GM20431 (cell line): ENCODE data around the gene CDK11B.

Source experiments
- in situ Hi-C: fragments of 300-500 bp; cut with MseI, MboI; formaldehyde crosslinking; loops from one replicate; pipeline ENCODE4 v1.15.0; 2020; ENCODE audit warnings: low sequenced_read_pairs; ENCODE audit not compliant: unreplicated experiment

Gene CDK11B

DNA sequence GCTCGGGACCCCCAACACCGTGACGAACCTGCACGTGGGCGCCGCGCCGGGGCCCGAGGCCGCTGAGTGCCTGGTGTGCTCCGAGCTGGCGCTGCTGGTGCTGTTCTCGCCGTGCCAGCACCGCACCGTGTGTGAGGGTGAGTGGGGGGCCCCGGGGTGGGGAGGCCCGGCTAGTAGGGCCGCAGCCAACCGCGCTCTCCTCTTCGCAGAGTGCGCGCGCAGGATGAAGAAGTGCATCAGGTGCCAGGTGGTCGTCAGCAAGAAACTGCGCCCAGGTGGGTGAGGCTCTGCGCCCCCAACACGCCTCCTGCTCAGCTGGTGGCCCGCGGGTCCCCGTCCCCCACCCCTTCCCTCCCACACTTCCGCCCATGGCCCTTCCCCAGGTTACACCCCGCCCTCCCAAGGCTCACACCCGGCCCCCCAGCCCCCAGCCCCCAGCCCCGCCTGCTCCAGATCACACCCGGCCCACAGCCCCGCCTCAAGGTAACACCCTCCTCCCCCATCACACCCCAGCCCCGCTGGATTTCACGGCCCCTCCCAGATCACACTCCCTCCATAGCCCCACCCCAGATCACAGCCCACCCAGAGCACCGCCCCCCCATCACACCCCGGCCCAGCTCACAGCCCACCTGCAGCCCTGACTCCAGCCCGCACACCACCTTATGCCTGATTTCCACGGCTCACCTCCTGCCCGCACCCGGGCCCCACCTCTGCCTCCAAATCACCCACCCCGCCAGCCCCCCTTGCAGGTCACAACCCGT, 29.2 kb downstream of the CDK11B start:
- in situ Hi-C loops = no loop called here

DNA sequence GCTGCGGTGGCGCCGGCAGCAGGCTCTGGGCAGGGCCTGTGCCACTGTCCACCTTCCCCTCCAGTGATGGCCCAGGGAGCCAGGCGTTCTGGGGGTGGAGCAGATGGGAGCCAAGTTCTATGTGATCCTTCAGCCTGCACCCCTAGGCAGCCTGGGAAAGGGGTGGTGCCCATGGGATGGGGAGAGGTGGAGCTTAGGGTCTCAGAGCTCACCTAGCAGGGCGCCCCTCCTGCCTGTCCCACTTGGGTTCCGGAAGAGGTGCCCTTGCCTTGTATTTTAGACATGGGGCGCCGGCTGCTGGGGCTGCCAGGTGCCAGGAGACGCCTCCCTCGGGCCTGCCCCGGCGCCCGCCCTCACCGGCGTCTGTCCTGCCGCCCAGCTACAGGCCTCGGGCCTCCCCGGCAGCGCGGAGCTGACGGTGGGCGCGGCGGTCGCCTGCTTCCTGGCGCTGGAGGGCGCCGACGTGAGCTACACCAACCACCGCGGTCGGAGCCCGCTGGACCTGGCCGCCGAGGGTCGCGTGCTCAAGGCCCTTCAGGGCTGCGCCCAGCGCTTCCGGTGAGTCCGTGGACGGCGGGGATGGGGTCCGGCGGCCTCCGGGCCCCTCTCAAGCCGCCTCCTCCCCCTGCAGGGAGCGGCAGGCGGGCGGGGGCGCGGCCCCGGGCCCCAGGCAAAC, 29.9 kb downstream of the CDK11B start:
- in situ Hi-C loops = no loop called here

DNA sequence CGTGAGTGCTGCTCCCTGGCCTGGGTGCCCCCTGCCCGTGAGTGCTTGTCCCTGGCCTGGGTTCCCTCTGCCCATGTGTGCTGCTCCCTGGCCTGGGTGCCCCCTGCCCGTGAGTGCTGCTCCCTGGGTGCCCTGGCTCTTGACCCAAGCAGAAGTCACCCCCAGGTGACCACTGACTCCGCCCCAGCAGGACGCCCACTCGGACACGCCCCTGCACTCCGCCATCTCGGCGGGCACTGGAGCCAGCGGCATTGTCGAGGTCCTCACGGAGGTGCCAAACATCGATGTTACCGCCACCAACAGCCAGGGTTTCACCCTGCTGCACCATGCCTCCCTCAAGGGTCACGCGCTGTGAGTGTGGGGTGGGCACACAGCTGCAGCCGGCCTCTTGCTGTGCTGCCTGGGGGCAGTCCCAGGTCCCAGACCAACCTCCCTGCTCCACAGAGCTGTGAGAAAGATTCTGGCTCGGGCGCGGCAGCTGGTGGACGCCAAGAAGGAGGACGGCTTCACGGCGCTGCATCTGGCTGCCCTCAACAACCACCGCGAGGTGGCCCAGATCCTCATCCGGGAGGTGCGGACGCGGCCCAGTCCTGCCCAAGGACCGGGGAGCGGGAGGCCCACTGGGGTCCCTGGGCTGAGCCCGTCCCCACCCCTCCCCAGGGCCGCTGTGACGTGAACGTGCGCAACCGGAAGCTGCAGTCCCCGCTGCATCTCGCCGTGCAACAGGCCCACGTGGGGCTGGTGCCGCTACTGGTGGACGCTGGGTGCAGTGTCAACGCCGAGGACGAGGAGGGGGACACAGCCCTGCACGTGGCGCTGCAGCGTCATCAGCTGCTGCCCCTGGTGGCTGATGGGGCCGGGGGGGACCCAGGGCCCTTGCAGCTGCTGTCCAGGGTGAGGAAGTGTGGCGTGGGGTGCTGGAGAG, 30.7 kb downstream of the CDK11B start:
- in situ Hi-C loops = no loop called here

DNA sequence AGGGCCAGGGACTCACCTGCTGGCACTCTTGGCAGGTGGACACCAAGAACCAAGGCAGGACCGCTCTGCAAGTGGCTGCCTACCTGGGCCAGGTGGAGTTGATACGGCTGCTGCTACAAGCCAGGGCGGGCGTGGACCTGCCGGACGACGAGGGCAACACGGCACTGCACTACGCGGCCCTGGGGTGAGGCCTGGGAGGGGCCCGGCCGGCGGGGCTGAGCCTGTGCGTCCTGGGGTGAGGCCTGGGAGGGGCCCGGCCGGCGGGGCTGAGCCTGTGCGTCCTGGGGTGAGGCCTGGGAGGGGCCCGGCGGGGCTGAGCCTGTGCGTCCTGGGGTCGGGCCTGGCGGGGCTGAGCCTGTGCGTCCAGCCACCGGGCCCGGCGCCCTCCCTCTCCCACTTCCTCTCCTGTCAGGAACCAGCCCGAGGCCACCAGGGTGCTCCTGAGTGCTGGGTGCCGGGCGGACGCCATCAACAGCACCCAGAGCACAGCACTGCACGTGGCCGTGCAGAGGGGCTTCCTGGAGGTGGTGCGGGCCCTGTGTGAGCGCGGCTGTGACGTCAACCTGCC, 31.5 kb downstream of the CDK11B start:
- in situ Hi-C loops = no loop called here

DNA sequence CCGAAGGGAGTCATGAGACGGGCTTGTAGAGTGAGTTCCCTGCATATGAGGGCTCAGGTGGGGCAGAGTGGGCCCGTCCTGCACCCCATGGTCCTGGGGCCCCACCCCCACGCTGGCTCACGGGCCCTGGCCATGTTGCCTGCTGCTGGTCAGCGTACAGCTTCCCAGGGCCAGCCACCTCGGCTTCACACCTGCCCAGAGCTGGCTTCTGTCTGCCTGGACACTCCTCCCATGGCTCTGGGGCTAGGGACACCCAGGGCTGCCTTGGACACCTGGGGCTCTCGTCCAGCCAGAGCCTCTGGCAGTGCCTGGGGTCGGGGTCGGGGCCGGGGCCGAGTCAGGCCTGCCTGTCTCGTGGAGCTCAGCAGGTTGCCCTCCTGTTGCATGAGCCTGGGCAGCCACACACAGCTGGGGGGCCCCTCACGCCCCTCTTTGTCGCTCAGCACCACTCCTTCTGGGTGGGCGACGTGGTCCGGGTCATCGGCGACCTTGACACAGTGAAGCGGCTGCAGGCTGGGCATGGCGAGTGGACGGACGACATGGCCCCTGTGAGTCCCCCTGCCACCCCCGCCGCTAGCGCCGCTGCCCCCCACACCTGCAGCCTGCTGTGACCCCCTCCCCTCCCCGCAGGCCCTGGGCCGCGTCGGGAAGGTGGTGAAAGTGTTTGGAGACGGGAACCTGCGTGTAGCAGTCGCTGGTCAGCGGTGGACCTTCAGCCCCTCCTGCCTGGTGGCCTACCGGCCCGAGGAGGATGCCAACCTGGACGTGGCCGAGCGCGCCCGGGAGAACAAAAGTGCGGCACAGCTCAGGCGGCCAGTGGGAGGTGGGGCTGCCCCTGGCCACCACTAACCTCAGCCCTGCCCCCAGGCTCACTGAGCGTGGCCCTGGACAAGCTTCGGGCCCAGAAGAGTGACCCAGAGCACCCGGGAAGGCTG, 32.3 kb downstream of the CDK11B start:
- in situ Hi-C loops = no loop called here

DNA sequence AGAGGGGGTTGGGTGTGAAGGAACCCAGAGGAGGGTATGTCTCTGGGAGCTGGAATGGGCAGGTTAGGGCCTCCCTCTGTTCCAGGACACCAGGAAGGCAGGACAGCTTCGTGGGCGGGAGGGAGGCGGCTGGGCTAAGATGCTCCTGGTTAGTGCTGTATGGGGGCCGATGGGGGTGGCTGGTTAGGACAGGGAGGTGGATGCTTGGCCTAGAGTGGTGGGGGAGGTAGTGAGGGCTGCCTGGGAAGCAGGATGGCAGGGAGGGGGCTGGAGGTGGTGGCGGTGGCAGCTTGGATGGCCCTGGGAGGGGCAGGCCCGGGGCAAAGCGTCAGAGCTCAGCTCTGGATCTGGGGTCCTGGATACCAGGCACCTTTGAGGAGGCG, 33.0 kb downstream of the CDK11B start:
- in situ Hi-C loops = no loop called here

DNA sequence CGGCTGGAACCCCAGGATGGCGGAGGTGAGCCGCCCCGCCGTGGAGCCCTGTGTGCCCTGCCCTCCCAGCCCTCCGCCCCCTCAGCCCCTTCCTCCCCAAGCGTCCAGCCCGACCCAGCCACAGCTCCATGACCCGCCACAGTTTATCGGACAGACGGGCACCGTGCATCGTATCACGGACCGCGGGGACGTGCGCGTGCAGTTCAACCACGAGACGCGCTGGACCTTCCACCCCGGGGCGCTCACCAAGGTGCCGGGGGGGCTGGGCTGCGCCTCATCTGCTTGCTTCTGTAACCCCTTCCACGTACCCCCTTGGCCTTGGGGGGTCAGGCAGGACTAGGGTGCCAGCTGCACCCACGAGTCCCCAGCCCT, 33.4 kb downstream of the CDK11B start:
- in situ Hi-C loops = no loop called here

DNA sequence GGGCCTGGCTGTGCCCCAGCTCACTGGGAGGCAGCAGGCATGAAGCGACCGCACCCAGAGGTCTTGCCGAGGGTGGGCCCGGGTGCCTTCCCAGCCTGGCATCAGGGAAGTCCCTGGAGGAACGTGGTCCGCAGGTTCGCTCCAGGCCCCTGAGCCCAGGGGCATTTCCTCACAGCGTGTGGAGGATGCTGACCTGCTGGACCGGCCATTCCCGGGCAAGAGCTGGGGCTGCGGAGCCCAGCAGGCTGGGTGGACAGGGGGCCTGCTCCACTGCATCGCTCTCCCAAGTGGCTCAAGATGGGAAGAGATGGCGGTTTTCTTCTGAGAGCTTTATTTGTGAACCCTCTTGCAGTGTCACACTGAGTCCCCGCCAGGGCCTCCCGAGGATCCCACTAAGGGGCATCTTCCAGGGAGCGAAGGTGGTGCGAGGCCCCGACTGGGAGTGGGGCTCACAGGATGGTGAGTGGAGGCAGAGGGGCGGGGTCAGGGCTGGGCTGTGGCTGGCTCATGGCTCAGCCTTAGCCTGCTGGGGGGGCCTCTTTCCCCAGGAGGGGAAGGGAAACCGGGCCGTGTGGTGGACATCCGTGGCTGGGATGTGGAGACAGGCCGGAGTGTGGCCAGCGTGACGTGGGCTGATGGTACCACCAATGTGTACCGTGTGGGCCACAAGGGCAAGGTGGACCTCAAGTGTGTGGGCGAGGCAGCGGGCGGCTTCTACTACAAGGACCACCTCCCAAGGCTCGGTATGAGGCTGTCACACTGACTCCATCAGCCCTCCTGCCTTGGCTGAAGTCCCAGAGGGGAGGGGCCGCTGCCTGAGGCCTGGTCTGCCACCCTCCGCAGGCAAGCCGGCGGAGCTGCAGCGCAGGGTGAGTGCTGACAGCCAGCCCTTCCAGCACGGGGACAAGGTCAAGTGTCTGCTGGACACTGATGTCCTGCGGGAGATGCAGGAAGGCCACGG, 34.1 kb downstream of the CDK11B start:
- in situ Hi-C loops = no loop called here

DNA sequence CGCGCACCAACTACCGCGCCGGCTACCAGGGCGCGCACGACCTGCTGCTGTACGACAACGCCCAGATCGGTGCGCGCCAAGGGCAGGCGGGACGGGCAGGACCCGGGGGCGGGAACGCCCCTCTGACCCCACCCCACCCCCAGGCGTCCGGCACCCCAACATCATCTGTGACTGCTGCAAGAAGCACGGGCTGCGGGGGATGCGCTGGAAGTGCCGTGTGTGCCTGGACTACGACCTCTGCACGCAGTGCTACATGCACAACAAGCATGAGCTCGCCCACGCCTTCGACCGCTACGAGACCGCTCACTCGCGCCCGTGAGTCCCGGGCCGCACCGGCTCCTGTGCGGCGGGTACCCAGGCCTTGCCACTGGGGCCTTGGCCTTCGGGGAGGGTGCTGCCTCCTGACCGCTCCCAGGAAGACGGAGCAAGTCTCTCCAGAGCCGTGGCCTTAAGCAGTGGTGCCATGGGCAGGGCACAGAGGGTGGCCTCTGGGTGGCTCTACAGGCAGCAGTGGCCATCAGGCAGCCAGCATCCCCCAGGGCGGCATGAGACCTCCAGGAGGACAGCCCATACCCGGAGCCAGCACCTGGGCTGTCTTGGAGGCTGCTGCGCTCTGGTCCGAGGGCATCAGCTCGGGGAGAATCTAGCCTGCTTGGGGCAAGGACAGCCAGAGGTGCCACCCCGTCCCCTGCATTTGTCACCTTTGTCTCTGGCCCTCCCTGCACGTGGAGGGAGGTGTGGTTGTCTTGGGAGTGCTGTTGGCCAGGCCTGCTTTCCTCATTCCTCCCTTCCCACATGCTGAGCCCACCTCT, 35.0 kb downstream of the CDK11B start:
- in situ Hi-C loops = no loop called here

DNA sequence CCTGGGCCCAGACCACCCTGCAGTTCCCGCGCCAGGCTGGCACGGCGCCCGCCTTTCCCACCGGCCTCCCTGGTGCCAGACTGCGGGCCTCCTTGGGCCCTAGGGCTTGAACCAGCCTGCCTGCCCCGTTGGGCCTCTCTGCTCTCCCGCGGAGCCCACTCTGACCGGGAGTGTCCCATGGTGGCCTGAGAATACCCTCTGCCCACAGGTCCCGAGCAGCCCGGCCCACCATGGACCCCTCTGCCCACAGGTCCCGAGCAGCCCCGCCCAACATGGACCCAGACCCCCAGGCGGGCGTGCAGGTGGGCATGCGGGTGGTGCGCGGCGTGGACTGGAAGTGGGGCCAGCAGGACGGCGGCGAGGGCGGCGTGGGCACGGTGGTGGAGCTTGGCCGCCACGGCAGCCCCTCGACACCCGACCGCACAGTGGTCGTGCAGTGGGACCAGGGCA, 35.6 kb downstream of the CDK11B start:
- in situ Hi-C loops = no loop called here

DNA sequence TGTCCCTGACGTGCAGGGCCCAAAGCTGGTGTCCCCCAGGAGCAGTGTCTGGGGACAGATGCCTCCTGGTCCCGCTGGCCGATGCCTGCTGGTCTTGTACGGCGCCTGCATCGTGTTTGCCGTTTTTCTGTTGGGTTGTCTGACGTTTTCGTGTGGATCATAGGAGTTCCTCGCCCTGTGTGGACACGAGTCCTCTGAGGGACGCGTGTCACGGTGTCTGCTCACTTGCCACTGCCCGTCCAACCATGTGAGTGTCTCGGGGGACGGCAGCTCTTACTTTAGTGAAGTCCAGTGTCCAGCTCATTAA, 36.1 kb downstream of the CDK11B start:
- in situ Hi-C loops = no loop called here

DNA sequence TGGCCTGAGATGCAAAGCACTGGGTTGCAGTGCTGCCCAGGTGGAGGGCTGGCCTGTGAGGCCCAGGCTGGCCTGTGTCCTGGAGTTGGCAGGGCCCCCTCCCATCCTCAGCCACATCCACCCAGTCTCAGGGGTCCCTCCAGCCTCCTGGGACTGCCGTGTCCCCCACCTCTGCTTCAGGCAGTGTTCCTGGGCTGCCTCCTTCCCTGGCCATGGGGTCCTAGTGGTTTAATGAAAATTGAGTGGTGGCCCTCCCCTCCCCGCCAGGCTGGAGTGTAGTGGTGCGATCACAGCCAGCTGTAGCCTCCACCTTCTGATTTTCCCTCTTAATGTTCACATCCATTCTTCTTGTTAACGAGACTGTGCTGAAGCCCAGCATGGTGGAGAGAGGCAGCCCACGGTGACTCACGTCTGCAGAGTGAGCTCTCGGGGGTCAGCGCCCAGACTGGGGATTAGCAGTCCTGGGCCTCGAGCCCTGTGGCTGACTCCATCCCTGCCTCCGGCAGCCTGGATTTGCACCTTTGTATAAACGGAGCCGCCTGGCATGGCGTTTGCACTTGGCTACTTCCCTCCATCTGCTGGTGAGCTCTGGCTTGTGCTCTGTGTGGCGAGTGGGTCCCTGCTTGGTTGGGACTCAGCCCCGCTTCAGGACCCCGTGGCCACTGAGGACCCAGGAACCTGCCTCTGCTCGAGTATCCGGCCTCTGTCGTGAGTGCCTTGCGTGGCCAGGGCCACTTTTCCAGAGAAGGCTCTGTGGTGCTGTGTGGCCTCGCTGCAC, 36.6 kb downstream of the CDK11B start:
- in situ Hi-C loops = no loop called here

DNA sequence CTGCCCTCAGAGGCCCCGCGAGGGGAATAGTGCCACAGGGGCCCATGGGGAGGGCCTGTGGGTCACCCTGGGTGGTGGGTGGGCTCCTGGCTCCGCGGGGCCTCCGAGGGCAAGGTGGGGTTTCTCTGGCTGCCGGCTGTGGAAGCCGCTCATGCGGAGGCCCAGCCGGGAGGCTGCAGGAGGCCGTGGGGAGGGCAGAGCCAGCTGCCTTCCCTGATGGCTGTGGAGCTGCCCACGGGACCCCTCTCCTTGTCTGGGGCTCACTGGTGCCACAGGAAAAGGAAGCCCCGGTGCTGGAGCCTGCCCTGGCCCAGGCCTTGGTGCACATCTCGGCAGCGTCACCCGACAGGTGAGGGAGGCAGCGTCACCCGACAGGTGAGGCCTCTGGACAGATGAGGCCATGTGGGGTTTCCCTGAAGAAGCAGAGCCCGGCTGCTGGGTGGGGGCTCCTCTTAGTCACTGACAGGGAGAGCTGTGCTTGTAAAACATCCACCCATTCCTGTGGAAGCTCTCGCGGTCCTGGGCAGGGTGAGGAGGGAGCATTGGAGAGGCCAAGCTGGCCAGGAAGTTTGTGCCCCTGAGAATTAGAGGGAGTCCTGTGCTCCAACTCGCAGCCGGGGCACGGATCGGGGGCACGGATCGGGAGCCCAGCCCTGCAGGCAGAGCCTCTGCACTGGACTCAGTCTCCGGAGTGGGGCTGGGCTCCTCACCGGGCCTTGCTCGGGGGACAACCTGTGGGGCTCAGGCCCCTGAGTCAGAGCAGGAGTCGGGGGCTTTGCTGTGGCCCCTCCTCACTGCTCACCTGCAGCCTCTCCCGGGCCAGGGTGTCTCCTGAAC, 37.4 kb downstream of the CDK11B start:
- in situ Hi-C loops = no loop called here

DNA sequence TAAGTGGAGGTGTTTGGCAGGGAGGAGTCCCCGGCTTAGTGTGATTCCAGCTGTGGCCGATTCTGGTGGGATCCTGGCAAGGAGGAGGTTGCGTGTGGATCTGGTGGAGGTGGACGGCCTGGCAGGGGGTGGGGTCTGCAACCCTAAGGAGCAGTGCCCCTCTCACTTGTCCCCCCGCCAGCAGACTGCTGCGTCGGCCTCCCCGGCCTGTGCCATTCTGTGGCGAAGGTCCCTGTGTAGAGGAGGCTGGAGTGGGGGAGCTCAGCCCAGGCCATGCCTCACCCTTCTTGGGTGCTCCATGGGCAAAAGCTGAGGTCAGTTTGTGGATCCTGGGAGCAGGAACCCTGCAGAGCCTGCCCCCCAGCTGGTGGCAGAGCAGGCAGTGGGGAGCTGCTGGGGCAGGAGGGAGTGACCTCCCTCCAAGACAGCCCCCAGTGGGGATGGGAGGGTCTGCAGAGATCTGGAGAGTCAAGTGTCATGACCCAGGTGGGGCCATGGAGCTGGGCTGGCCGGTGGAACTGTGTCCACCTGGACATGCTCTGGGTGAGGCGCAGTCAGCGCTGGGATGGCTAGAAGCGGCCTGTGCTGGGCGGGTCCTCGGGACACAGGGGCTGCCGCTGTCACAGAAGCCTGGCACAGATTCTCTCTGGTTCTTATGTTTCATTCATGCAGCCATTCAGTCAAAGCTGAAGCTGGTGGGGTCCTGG, 38.2 kb downstream of the CDK11B start:
- in situ Hi-C loops = no loop called here

DNA sequence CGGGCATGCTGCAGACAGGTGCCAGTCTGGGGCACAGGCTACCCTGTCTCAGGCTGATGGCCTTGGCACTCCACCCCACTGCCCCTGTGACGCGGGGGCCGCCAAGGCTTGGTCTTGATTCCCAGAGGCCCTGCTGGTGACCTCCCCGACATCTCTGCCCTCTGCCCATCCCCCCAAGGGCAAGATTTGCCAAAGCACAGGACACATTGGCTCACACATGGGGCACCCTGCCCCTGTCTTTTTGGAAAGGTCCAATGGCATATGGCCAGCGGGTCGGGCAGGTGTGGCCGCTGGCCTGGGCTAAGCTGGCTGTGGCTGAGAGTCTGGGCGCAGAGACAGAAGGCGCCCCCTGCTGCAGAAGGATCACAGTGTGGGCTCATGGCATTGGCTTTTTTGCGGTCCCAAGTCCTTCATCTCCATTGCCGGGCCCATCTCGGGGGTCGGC, 38.9 kb downstream of the CDK11B start:
- in situ Hi-C loops = no loop called here
